HCT116 (cell line): Measurements from ENCODE around the gene FAM199X. TPM values are rescaled to one million over a fixed set of nuclear protein-coding genes. Genes with fewer than 3 reads are reported as not detected.

Experiments used
- ATAC-seq: fragments of 200-7000 bp; cut with Tn5 transposase; 2 replicates; pipeline ENCODE4 v1.9.1; 2020; ENCODE audit warnings: mild to moderate bottlenecking, moderate library complexity
- BruUV-seq: library from RNA; stranded (reverse); fragments of 400-500 nt; replicated peaks from 2 replicates; lab custom pipeline; 2021; lab: Mats Ljungman, UMichigan
- CTCF ChIA-PET: fragments of 300-600 bp; sonication (Branson Sonifier 250); formaldehyde crosslinking; loops from one replicate; lab custom pipeline; 2021; ENCODE audit warnings: antibody characterized with exemption; lab: Charles Lee
- POLR2A ChIA-PET: fragments of 300-600, 350-600 bp; sonication (Branson Sonifier 250); formaldehyde crosslinking; loops from one replicate; lab custom pipeline; 2021; ENCODE audit warnings: antibody characterized with exemption; lab: Charles Lee
- RAD21 ChIA-PET, 2 experiments: fragments of 300-600 bp; sonication (Branson Sonifier 250); formaldehyde crosslinking; loops; one replicate each; lab custom pipeline; 2023; ENCODE audit warnings: low total read pairs in 2 of 2; ENCODE audit not compliant: uncharacterized antibody in 2 of 2, unreplicated experiment in 2 of 2, low non-redundant PET in 1 of 2; lab: Charles Lee
- DNase-seq: peaks from one replicate; pipeline ENCODE4 v3.0.0-alpha.2; 2010; ENCODE audit warnings: low read depth, low spot score
- H2AFZ ChIP-seq: fragments of 200-600 bp; shearing (Covaris generic), sonication (generic); 2 replicates; pipeline ENCODE4 v1.6.1; 2017; ENCODE audit warnings: low read depth, mixed run types, mixed read lengths, antibody characterized with exemption, low read length; ENCODE audit not compliant: poor library complexity, severe bottlenecking
- H3K27ac ChIP-seq: 2 replicates; pipeline ENCODE4 v1.5.1; 2012; ENCODE audit warnings: low read depth, low read length
- H3K27me3 ChIP-seq: fragments of 200-600 bp; sonication (generic); 2 replicates; pipeline ENCODE4 v1.6.1; 2016; ENCODE audit warnings: mixed run types, low read length, mixed read lengths; ENCODE audit not compliant: insufficient read depth
- H3K36me3 ChIP-seq, 2 experiments: fragments of 200-500 bp in 1 of 2; fragments of 200-600 bp in 1 of 2; sonication (Bioruptor generic) in 1 of 2; sonication (generic) in 1 of 2; 2 replicates each; pipeline versions ENCODE4 v1.5.1 to v1.6.1; 2014 to 2016; ENCODE audit warnings: low read length in 2 of 2, inconsistent platforms in 1 of 2, mixed read lengths in 1 of 2, mixed run types in 1 of 2; ENCODE audit not compliant: insufficient read depth in 2 of 2, control insufficient read depth in 1 of 2
- H3K4me1 ChIP-seq, 2 experiments: fragments of 200-600 bp in 1 of 2; sonication (generic) in 1 of 2; 2 replicates each; pipeline versions ENCODE4 v1.5.1 to v1.6.1; 2012 to 2017; ENCODE audit warnings: low read length in 2 of 2, inconsistent platforms in 1 of 2, mild to moderate bottlenecking in 1 of 2, mixed read lengths in 1 of 2, mixed run types in 1 of 2, moderate library complexity in 1 of 2; ENCODE audit not compliant: insufficient read depth in 2 of 2, control insufficient read depth in 1 of 2
- H3K4me2 ChIP-seq: fragments of 200-600 bp; sonication (generic); 2 replicates; pipeline ENCODE4 v1.6.1; 2017; ENCODE audit warnings: mixed run types, low read length, mixed read lengths
- H3K4me3 ChIP-seq, 2 experiments: fragments of 200-600 bp in 1 of 2; sonication (generic) in 1 of 2; replicated peaks in 1 of 2; 2 replicates each; pipeline ENCODE4 v1.5.1; 2011 to 2016; ENCODE audit warnings: low read length in 2 of 2, control low read depth in 1 of 2, low read depth in 1 of 2, mild to moderate bottlenecking in 1 of 2, mixed read lengths in 1 of 2, mixed run types in 1 of 2
- H3K79me2 ChIP-seq: fragments of 200-600 bp; sonication (generic); 2 replicates; pipeline ENCODE4 v1.6.1; 2017; ENCODE audit warnings: mild to moderate bottlenecking, mixed run types, low read length, moderate library complexity, mixed read lengths; ENCODE audit not compliant: insufficient read depth
- H3K9ac ChIP-seq: fragments of 200-600 bp; sonication (generic); 2 replicates; pipeline ENCODE4 v1.6.1; 2016; ENCODE audit warnings: low read length, mixed read lengths
- H3K9me2 ChIP-seq: fragments of 200-600 bp; sonication (generic), shearing (Covaris generic); 2 replicates; pipeline ENCODE4 v1.6.1; 2017; ENCODE audit warnings: mixed run types, mild to moderate bottlenecking, moderate library complexity; ENCODE audit not compliant: insufficient read depth
- H3K9me3 ChIP-seq, 2 experiments: fragments of 200-500 bp in 1 of 2; fragments of 200-600 bp in 1 of 2; sonication (Bioruptor generic) in 1 of 2; sonication (generic) in 1 of 2; 2 replicates each; pipeline ENCODE4 v1.6.1; 2014 to 2017; ENCODE audit warnings: low read length in 2 of 2, mixed read lengths in 2 of 2, inconsistent platforms in 1 of 2, low read depth in 1 of 2, mild to moderate bottlenecking in 1 of 2, mixed run types in 1 of 2, moderate library complexity in 1 of 2; ENCODE audit not compliant: control insufficient read depth in 1 of 2, insufficient read depth in 1 of 2
- H4K20me1 ChIP-seq: fragments of 200-600 bp; sonication (generic), shearing (Covaris generic); 2 replicates; pipeline ENCODE4 v1.6.1; 2017; ENCODE audit warnings: mixed run types, mild to moderate bottlenecking, moderate library complexity; ENCODE audit not compliant: insufficient read depth
- CBX3 ChIP-seq: IDR thresholded peaks from 2 replicates; pipeline ENCODE4 v1.6.1; 2012; ENCODE audit warnings: low read depth
- CEBPB ChIP-seq: IDR thresholded peaks from 2 replicates; pipeline ENCODE4 v1.6.1; 2012; ENCODE audit warnings: low read depth
- CTCF ChIP-seq, 3 experiments: fragments of 200-600 bp in 1 of 3; sonication (generic) in 1 of 3; IDR thresholded peaks in 2 of 3; conservative IDR thresholded peaks in 1 of 3; 2 replicates each; pipeline ENCODE4 v1.5.1; 2012 to 2017; ENCODE audit warnings: low read depth in 2 of 3, low read length in 2 of 3, antibody characterized with exemption in 1 of 3, borderline replicate concordance in 1 of 3, control low read depth in 1 of 3, mild to moderate bottlenecking in 1 of 3, mixed read lengths in 1 of 3, mixed run types in 1 of 3, moderate library complexity in 1 of 3; ENCODE audit not compliant: insufficient read depth in 1 of 3
- EGR1 ChIP-seq: IDR thresholded peaks from 2 replicates; pipeline ENCODE4 v1.6.1; 2012; ENCODE audit warnings: low read depth
- ELF1 ChIP-seq: IDR thresholded peaks from 2 replicates; pipeline ENCODE4 v1.6.1; 2012; ENCODE audit warnings: low read depth, borderline replicate concordance
- EZH2 ChIP-seq: fragments of 200-600 bp; sonication (generic); IDR thresholded peaks from 2 replicates; pipeline ENCODE4 v1.6.1; 2017; ENCODE audit warnings: antibody characterized with exemption, mixed run types
- JUND ChIP-seq: IDR thresholded peaks from 2 replicates; pipeline ENCODE4 v1.6.1; 2012
- REST ChIP-seq: IDR thresholded peaks from 2 replicates; pipeline ENCODE4 v1.6.1; 2012; ENCODE audit warnings: low read depth
- SIN3A ChIP-seq: IDR thresholded peaks from 2 replicates; pipeline ENCODE4 v1.6.1; 2012; ENCODE audit warnings: low read depth
- SRF ChIP-seq: IDR thresholded peaks from 2 replicates; pipeline ENCODE4 v1.6.1; 2012; ENCODE audit warnings: low read depth
- TCF7L2 ChIP-seq: IDR thresholded peaks from 2 replicates; pipeline ENCODE4 v1.7.0; 2011; ENCODE audit warnings: borderline replicate concordance, inconsistent platforms; ENCODE audit not compliant: insufficient read depth, insufficient read length; ENCODE audit errors: extremely low read depth
- YY1 ChIP-seq: IDR thresholded peaks from 2 replicates; pipeline ENCODE4 v1.6.1; 2011; ENCODE audit warnings: low read length, low read depth, moderate library complexity, mild to moderate bottlenecking; ENCODE audit not compliant: insufficient replicate concordance; ENCODE audit errors: extremely low read depth
- ZBTB33 ChIP-seq: IDR thresholded peaks from 2 replicates; pipeline ENCODE4 v1.6.1; 2011; ENCODE audit warnings: mild to moderate bottlenecking, low read length, moderate library complexity; ENCODE audit not compliant: insufficient replicate concordance; ENCODE audit errors: extremely low read depth
- ZFX ChIP-seq: fragments of 450-650 bp; IDR thresholded peaks from 2 replicates; pipeline ENCODE4 v1.6.1; 2017
- ZNF274 ChIP-seq: fragments of 200-500 bp; sonication (Bioruptor generic); IDR thresholded peaks from 2 replicates; pipeline ENCODE4 v1.6.1; 2014; ENCODE audit warnings: mild to moderate bottlenecking, low read depth, low read length, inconsistent platforms
- intact Hi-C: fragments of 100-400 bp; cut with micrococcal nuclease; formaldehyde crosslinking; loops from 2 replicates; pipeline ENCODE4 v1.10.0; 2022
- total RNA-seq: library from RNA; stranded (reverse); gene quantifications from one replicate; pipeline ENCODE4 v1.2.1, GENCODE V29; 2021; ENCODE audit not compliant: unreplicated experiment

FAM199X gene
- total RNA-seq, 1 experiment from 2014 or later: 21.1 TPM

- TF ChIP-seq REST: no peak
Measured at GRCh38 chrX:104117759-104118158, 48.5 kb upstream of the FAM199X start (continued).

GRCh38 chrX:104118765-104119164 lies 47.5 kb upstream of the FAM199X start:
- Histone ChIP-seq H3K9me2 (no peaks in the 10 kb centered on the region), H3K36me3 (no peaks in the 10 kb centered on the region), H3K27me3 (no peaks in the 10 kb centered on the region), H3K4me3 (no peak overlapping the region), H3K4me1 (no peaks in the 10 kb centered on the region), H2AFZ (no peak overlapping the region), H3K79me2 (no peaks in the 10 kb centered on the region), H3K9me3 (no peaks in the 10 kb centered on the region), H4K20me1 (no peaks in the 10 kb centered on the region)
- CTCF ChIA-PET: no interaction called here
- POLR2A ChIA-PET: no interaction called here
- DNase-seq: no peak
- intact Hi-C loops: no loop called here
- no peak for ATAC-seq
- BruUV-seq: no TSS peak
- RAD21 ChIA-PET: no interaction called here
- TF ChIP-seq YY1 (no peak), TCF7L2 (no peak), SRF (no peak), JUND (no peak), CTCF (IDR thresholded peaks at IDR 0.05 in 2 of 3, conservative IDR thresholded peaks at IDR 0.05 in 1 of 3; ENCODE audit: borderline replicate concordance in 1 of 3, insufficient read depth in 1 of 3, low read depth in 2 of 3, low read length in 2 of 3) (no peak), SIN3A (no peak), EGR1 (no peak), EZH2 (no peak), ZBTB33 (no peak), ELF1 (no peak), ZFX (no peak), CBX3 (no peak), ZNF274 (no peak), CEBPB (no peak)
- TF ChIP-seq, all 23 proteins: peak for 0
- Histone ChIP-seq H3K4me2 (no peak overlapping the region), H3K27ac (no peak overlapping the region), H3K9ac (no peak overlapping the region)
